Uterus (tissue), 2 donors: ENCODE measurements around the gene IRS1.

Experiments used
- CTCF ChIP-seq, 4 experiments: fragments of 200-600 bp in 2 of 4; fragments of 450-650 bp in 2 of 4; sonication (generic) in 2 of 4; IDR thresholded peaks; one replicate each; pipeline ENCODE4 v1.5.1; 2016 to 2019; ENCODE audit warnings: antibody characterized with exemption in 4 of 4, mild to moderate bottlenecking in 2 of 4, moderate library complexity in 1 of 4
- POLR2A ChIP-seq, 2 donors: fragments of 450-650 bp; IDR thresholded peaks; one replicate each; pipeline ENCODE4 v1.6.1; 2016; ENCODE audit warnings: antibody characterized with exemption in 2 of 2, mild to moderate bottlenecking in 1 of 2, moderate library complexity in 1 of 2

GRCh38 chr2:226691255-226691654, 108.4 kb downstream of the IRS1 start:
- TF ChIP-seq CTCF (IDR thresholded peaks at IDR 0.05) (no peak), POLR2A (IDR thresholded peaks at IDR 0.05) (no peak)
